ENCODE data around the gene LRPAP1.

LRPAP1 gene

DNA sequence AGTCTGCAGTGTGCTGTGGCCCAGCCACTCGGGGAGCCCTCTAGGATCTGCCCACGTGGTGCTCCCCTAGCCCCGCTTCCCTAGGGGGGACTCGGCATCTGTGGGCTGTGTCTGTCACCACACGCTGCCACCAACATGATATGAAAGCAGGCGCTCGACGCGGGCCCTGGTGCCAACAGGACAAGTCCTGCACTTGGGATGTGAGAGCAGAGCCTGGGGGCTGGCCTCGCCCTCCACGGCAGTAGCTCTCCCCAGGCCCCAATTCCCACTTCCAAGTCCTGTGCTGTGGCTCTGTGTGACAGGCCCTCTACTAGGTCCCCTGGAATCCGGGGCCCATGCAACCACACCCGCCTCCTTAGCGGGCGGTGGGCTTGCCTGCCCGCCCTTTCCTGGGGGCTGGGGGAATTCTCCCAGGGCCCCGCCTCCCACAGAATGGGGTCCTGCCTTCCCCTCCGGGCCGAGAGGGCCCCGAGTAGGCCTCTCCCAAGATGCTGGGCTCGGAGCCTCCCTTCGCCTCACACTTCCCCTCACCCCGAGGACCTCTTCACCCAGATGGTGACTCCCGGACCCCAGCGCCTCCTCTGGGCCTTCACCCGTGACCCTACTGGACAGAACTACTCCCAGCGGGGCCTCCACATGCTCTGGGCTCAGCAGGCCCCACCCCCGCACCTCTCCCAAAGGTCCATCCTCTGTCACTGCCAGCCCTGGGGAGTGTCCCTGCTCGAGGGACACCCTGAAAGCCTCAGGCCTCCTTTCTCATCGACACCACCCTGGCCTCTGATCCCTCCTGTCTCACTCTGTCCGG, 11.2 kb downstream of the LRPAP1 start:
- no peak overlapping the region for H3K9ac ChIP-seq (ENCODE audit: low read depth, low read length)
- no peaks in the 10 kb centered on the region for H3K27me3 ChIP-seq (ENCODE audit: insufficient read depth, low read length)
- no peaks in the 10 kb centered on the region for H3K9me3 ChIP-seq (ENCODE audit: insufficient read depth, low read depth, low read length)
- H3K4me3 ChIP-seq (ENCODE audit: low read length), result no peak overlapping the region
- no peaks in the 10 kb centered on the region for H3K4me1 ChIP-seq (ENCODE audit: insufficient read depth, low read length)
- no peak overlapping the region for H3K27ac ChIP-seq (ENCODE audit: low read length)
- peaks cover 80% of the 10 kb centered on the region for H3K36me3 ChIP-seq (ENCODE audit: insufficient read depth, low read depth, low read length)

DNA sequence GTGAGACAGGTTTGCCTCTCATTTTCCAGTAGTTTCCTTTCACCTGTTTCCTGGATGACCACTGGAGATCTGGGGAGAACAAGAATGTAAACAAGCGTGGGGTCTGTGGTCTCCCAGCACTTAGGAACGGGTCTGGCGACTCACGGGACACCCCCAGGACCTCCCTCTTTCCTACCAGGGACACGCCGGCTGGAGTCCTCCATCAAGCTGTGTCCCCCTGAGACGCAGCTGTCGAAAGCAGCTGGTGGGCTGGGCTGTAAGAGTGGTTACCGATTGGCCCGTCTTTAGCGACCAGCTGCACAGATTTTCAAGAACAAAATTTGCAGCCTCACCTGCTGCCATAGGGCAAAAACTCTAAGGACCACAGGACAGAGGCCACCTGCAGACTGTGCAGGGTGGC, 11.9 kb downstream of the LRPAP1 start:
- Histone ChIP-seq H3K27ac (ENCODE audit: low read length) (no peak overlapping the region), H3K4me3 (ENCODE audit: low read length) (no peak overlapping the region), H3K36me3 (ENCODE audit: insufficient read depth, low read depth, low read length) (peaks cover 77% of the 10 kb centered on the region), H3K4me1 (ENCODE audit: insufficient read depth, low read length) (no peaks in the 10 kb centered on the region), H3K9me3 (ENCODE audit: insufficient read depth, low read depth, low read length) (no peaks in the 10 kb centered on the region), H3K9ac (ENCODE audit: low read depth, low read length) (no peak overlapping the region), H3K27me3 (ENCODE audit: insufficient read depth, low read length) (no peaks in the 10 kb centered on the region)

DNA sequence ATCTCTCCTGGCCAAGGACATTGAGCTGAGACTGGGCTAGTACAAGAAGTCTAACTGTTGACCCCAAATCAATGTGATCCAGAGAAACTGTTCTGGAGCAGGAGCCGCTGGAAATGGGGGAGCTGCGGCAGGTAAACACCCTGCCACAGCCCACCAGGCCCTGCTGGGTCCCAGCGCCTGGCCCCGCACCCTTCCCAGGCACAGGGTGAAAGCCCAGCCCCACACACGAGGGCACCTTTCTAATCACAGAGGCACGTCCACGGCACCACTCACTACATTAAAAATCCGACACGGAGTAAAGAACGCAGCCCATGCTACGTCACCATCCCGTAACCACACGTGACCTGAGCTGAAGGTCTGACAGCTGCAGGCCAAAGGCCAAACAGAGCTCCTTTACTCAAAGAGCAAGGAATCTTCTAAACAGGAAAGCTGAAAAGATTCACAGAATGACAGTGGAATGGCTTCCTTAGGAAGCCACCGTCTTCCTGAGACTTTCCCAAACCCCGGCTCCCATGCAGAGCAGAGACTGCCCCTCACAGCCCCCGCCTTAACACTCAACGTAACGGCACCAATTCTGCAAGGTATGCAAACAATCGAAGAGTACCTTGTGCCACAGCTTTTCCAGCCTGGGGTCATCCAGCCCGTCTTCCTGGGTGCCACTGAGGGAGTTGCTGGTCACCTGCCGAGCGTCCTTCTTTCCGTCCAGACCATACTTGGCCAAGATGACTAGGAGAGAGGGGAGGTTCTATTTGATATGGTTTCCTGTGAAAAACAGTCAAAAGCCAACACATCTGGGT, 12.6 kb downstream of the LRPAP1 start:
- Histone ChIP-seq H3K9me3 (ENCODE audit: insufficient read depth, low read depth, low read length) (no peaks in the 10 kb centered on the region), H3K9ac (ENCODE audit: low read depth, low read length) (no peak overlapping the region), H3K27ac (ENCODE audit: low read length) (no peak overlapping the region), H3K4me1 (ENCODE audit: insufficient read depth, low read length) (no peaks in the 10 kb centered on the region), H3K36me3 (ENCODE audit: insufficient read depth, low read depth, low read length) (peaks cover 71% of the 10 kb centered on the region), H3K27me3 (ENCODE audit: insufficient read depth, low read length) (no peaks in the 10 kb centered on the region), H3K4me3 (ENCODE audit: low read length) (no peak overlapping the region)

DNA sequence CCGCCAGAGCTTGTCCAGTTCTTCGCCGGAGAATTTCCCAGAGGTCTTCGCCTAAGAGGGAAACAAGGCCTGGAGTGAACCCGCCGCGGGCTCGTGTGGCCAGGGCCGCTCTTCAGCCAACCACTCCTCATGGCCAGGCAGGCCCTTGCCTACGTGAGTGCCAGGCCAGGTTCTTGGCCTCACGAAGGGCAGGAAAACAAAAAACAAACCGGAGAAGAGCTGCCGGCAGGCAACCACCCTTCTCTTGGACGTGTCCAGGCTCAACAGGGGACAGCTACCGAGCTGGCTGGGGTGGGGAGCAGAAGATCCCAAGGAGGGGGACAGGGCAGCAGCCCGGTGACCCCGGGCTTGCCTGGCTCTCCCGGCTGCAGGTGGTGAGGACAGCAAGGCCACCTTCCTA, 13.3 kb downstream of the LRPAP1 start:
- Histone ChIP-seq H3K27ac (ENCODE audit: low read length) (no peak overlapping the region), H3K9ac (ENCODE audit: low read depth, low read length) (no peak overlapping the region), H3K27me3 (ENCODE audit: insufficient read depth, low read length) (no peaks in the 10 kb centered on the region), H3K9me3 (ENCODE audit: insufficient read depth, low read depth, low read length) (no peaks in the 10 kb centered on the region), H3K36me3 (ENCODE audit: insufficient read depth, low read depth, low read length) (peaks cover 71% of the 10 kb centered on the region), H3K4me3 (ENCODE audit: low read length) (no peak overlapping the region), H3K4me1 (ENCODE audit: insufficient read depth, low read length) (no peaks in the 10 kb centered on the region)

DNA sequence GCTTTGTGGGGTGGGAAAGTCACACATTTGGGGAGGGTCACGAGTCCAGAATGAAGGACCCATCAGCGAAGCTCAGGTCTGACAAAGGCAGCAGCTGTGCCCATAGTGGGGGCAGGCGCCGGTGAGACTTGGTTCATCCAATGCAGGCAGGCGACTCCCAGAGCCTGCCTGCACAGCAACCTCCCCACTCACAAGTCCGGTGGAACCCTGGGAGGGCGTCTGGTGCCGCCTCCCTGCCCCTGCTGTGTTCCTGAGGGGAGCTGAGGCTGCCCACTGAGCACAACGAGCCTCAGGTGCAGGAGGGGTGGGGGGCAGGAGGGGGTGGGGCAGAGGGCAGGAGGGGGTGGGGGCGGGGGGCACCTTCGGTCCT, 13.7 kb downstream of the LRPAP1 start:
- H3K4me3 ChIP-seq (ENCODE audit: low read length), result no peak overlapping the region
- no peaks in the 10 kb centered on the region for H3K9me3 ChIP-seq (ENCODE audit: insufficient read depth, low read depth, low read length)
- H3K9ac ChIP-seq (ENCODE audit: low read depth, low read length), result no peak overlapping the region
- H3K27me3 ChIP-seq (ENCODE audit: insufficient read depth, low read length), result no peaks in the 10 kb centered on the region
- H3K27ac ChIP-seq (ENCODE audit: low read length), result no peak overlapping the region
- no peaks in the 10 kb centered on the region for H3K4me1 ChIP-seq (ENCODE audit: insufficient read depth, low read length)
- H3K36me3 ChIP-seq (ENCODE audit: insufficient read depth, low read depth, low read length), result peaks cover 71% of the 10 kb centered on the region

DNA sequence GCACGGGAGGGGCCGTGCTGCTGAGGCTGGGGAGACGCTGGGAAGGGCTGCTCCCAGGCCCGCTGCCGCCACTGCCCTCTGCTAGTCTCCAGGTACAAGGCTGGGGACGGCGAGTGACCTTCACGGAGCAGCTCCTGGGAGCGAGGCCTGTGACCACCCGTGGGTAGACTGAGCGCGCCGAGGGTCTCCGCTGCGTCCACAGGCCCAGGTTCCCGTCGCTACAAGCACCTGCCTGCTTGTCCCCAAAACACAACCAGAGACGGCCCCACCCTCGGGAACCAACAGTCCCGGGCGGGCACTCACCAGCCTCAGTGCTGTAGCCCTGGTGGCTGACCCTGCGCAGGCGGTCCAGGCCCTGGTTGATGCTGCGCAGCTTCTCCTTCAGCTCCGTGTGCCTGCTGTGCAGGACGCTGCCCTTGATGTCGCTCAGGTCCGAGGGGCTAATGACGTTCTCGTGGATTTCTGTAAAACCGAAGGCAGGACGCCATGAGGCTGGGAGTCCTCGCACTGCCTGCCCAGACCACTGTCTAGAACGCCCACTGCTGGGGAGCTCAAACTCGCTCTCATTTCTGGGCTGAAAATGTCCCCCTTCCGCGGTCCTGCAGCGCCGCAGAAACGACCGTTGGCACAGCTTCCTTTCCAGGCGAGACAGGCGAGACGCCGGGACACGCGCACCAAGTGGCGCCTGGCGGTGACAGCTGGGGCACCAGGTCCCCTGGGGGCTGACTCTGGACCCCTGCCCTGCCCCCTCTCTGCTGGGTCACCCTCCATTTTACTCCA, 14.3 kb downstream of the LRPAP1 start:
- H3K9ac ChIP-seq (ENCODE audit: low read depth, low read length), result no peak overlapping the region
- H3K36me3 ChIP-seq (ENCODE audit: insufficient read depth, low read depth, low read length), result peaks cover 71% of the 10 kb centered on the region
- no peaks in the 10 kb centered on the region for H3K9me3 ChIP-seq (ENCODE audit: insufficient read depth, low read depth, low read length)
- H3K4me3 ChIP-seq (ENCODE audit: low read length), result no peak overlapping the region
- no peaks in the 10 kb centered on the region for H3K27me3 ChIP-seq (ENCODE audit: insufficient read depth, low read length)
- no peak overlapping the region for H3K27ac ChIP-seq (ENCODE audit: low read length)
- no peaks in the 10 kb centered on the region for H3K4me1 ChIP-seq (ENCODE audit: insufficient read depth, low read length)

DNA sequence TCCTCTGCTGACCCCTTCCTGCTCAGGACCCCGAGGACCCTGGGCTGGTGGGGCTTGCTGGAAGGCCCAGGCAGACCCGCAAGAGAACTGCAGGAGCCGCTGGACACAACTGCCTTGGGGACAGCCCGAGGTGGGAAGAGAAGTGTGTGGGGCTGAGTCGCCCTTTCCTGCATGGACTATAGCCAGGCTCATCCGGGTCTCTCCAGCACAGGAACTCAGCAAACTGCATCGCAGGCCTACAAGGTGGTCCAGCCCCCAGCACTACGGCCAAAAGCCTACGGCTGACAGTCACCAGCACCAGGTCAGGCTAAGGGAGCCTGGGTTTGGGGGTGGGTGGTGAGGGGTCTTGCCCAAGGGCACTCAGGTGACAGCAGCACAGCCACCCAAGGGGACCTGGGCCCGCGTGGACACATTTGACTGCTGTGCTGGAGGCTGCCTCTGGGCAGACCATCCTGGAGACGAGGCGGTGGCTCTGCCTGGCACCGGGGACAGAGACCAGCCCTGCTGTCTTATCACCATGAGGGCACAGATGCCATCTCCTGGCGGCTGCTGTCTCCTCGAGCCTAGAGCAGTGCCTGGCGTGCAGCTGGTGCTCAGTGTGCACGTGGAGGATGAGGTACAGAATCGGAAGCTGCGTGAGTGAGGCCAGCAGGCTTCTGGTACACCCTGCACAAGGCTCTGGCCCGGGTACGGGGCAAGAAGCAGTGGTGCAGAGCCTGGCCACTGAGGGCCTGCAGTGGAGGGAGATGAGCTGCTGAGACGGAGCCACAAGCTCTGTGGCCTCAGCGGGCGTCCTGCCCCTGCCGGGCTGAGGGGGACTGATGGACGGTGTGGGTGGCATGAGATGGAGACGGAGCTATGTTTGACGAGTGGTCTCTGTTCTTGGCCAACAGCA, 15.1 kb downstream of the LRPAP1 start:
- Histone ChIP-seq H3K4me1 (ENCODE audit: insufficient read depth, low read length) (no peaks in the 10 kb centered on the region), H3K9ac (ENCODE audit: low read depth, low read length) (no peak overlapping the region), H3K27me3 (ENCODE audit: insufficient read depth, low read length) (no peaks in the 10 kb centered on the region), H3K9me3 (ENCODE audit: insufficient read depth, low read depth, low read length) (no peaks in the 10 kb centered on the region), H3K4me3 (ENCODE audit: low read length) (no peak overlapping the region), H3K27ac (ENCODE audit: low read length) (no peak overlapping the region), H3K36me3 (ENCODE audit: insufficient read depth, low read depth, low read length) (peaks cover 79% of the 10 kb centered on the region)

DNA sequence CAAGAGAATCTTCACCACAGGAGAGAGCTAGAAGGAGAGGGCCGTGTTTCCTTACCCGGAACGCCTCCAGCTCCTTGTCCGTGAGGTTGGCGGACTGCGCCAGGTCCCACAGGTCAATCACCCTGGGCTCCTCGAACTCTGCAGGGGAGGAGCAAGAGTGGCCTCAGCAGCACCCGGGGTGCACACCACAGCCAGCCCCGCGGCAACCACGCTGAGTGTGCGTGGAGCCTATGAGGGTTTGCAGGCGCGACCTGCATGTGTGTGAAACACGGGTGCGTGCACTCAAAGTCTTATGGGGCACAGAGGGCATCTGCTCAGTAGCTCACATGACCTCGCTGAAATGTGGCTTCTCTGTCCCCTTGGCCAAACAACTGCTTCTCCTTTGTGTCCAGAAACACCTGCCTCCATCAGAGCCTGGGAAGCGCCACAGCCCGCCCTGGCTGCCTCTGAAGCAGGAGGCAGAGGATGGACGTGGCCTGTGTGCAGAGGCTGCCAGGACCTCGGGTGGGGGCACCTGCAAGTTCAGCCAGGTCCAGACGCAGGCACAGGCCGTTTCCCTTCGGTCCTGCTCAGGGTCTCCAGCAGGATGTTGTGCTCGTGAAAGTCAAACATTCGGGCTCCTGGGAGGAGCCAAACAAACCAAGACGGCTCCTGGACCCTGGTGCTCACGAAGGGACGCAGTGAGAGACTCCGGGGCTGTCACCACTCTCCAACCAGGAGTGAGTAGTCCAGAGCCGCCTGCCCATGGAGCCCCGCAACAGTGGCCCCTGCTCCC, 16.0 kb downstream of the LRPAP1 start:
- Histone ChIP-seq H3K36me3 (ENCODE audit: insufficient read depth, low read depth, low read length) (peaks cover 79% of the 10 kb centered on the region), H3K4me3 (ENCODE audit: low read length) (no peak overlapping the region), H3K27ac (ENCODE audit: low read length) (no peak overlapping the region), H3K9me3 (ENCODE audit: insufficient read depth, low read depth, low read length) (no peaks in the 10 kb centered on the region), H3K4me1 (ENCODE audit: insufficient read depth, low read length) (no peaks in the 10 kb centered on the region), H3K9ac (ENCODE audit: low read depth, low read length) (no peak overlapping the region), H3K27me3 (ENCODE audit: insufficient read depth, low read length) (no peaks in the 10 kb centered on the region)

DNA sequence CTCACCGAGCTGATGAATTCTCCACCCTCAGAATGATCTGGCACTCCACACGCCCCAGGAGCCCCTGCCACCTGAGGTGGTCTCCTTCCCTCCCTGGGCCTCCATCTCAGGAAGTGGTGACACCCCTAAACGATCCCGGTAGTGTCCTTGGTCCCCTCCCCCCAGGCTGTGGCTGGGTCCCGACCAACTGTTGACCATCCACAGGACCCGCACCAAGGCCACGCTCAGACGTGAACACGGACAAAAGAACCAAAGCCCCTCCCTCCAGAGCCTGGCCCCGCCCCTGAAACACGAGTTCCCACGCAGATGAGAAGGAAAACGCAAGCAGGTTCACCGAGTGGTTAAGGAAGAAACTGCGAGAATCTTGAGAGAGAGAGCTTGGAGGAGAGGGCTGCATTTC, 16.6 kb downstream of the LRPAP1 start:
- H3K27ac ChIP-seq (ENCODE audit: low read length), result no peak overlapping the region
- peaks cover 82% of the 10 kb centered on the region for H3K36me3 ChIP-seq (ENCODE audit: insufficient read depth, low read depth, low read length)
- no peaks in the 10 kb centered on the region for H3K27me3 ChIP-seq (ENCODE audit: insufficient read depth, low read length)
- H3K4me3 ChIP-seq (ENCODE audit: low read length), result no peak overlapping the region
- H3K9me3 ChIP-seq (ENCODE audit: insufficient read depth, low read depth, low read length), result no peaks in the 10 kb centered on the region
- H3K4me1 ChIP-seq (ENCODE audit: insufficient read depth, low read length), result no peaks in the 10 kb centered on the region
- no peak overlapping the region for H3K9ac ChIP-seq (ENCODE audit: low read depth, low read length)

DNA sequence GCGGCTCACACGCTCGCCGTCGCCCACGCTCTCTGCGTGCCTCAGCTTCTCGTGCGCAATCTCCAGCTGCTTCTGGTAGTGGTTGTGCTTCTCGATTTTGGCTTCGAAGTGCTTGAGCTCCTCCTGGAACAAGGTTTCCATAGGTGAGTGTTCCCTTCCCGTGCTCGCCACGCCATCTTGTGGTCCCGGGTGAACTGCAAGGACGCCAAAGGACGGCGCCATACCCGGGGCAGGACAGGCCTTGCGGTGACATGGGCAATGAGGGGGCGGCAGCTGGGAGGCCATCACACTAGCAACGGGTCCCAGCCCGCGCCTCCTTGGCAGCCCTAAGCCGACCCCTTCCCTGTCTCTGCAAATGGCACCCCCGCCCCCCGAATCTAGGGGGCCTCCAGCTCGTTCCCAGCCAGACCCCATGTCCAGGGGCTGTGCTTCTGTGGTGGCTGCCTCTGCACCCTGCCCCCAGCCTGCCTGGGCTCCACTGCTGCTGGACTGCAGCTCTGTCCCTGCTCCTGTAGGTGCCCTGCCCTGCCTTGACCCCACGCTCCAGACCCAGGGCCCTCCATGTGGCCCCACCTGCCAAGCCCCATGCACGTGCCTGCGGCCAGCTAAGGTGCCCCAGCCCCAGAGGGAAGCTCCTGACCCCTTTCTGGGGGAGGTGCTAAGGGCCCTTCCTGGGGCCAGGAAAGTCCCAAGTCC, 17.3 kb downstream of the LRPAP1 start:
- no peak overlapping the region for H3K27ac ChIP-seq (ENCODE audit: low read length)
- no peaks in the 10 kb centered on the region for H3K9me3 ChIP-seq (ENCODE audit: insufficient read depth, low read depth, low read length)
- H3K4me3 ChIP-seq (ENCODE audit: low read length), result no peak overlapping the region
- peaks cover 82% of the 10 kb centered on the region for H3K36me3 ChIP-seq (ENCODE audit: insufficient read depth, low read depth, low read length)
- no peaks in the 10 kb centered on the region for H3K4me1 ChIP-seq (ENCODE audit: insufficient read depth, low read length)
- no peaks in the 10 kb centered on the region for H3K27me3 ChIP-seq (ENCODE audit: insufficient read depth, low read length)
- no peak overlapping the region for H3K9ac ChIP-seq (ENCODE audit: low read depth, low read length)

Data from iPS-20b (cell line).